ENCODE data around the gene EML6. TPM values are rescaled to one million over a fixed set of nuclear protein-coding genes. Genes with fewer than 3 reads are reported as not detected.
"Not testable (repeated sequence)": the region's sequence is repeated elsewhere in the genome, so short reads cannot be mapped to it uniquely, and the experiment has no call there.

The EML6 gene
- total RNA-seq, 2 donors from 2014 or later, result 1.4 to 2.1 TPM

GRCh38 chr2:54840559-54841468 lies 117.4 kb downstream of the EML6 start:
- Histone ChIP-seq H3K36me3 (ENCODE audit: control insufficient read depth, insufficient read depth, low read length) (no peaks in the 10 kb centered on the region), H3K27me3 (ENCODE audit: control insufficient read depth, insufficient read depth, low read length, poor library complexity, severe bottlenecking) (no peaks in the 10 kb centered on the region), H3K4me1 (ENCODE audit: control insufficient read depth, insufficient read depth, low read length) (no peaks in the 10 kb centered on the region), H3K27ac (ENCODE audit: low read depth, low read length) (peak overlapping the region; percentile 36), H3K9me3 (ENCODE audit: control insufficient read depth, low read length) (no peaks in the 10 kb centered on the region), H3K9ac (ENCODE audit: extremely low read depth, low read length, poor library complexity, severe bottlenecking) (no peak overlapping the region), H3K4me3 (ENCODE audit: low read length) (no peak overlapping the region)
- Mint-ChIP-seq H3K27ac (no peak overlapping the region), H3K27me3 (ENCODE audit: insufficient read depth) (no peaks in the 10 kb centered on the region), H3K36me3 (ENCODE audit: low read depth) (no peaks in the 10 kb centered on the region), H3K9me3 (no peaks in the 10 kb centered on the region), H3K4me3 (no peak overlapping the region), H3K4me1 (peaks cover 1% of the 10 kb centered on the region)
- TF ChIP-seq CTCF (conservative IDR thresholded peaks at IDR 0.05), result no peak
- WGBS, 2 experiments (ENCODE audit: insufficient coverage in 1 of 2, insufficient read length in 1 of 2), result 74 to 89% methylated on average over 3 to 7 of the region's 7 CpGs
- DNase-seq, result no peak

GRCh38 chr2:54841500-54841899 lies 118.0 kb downstream of the EML6 start:
- H3K36me3 Mint-ChIP-seq (ENCODE audit: low read depth); H3K9me3 ChIP-seq (ENCODE audit: control insufficient read depth, low read length); H3K27me3 Mint-ChIP-seq (ENCODE audit: insufficient read depth); H3K9ac ChIP-seq (ENCODE audit: extremely low read depth, low read length, poor library complexity, severe bottlenecking); DNase-seq; H3K27ac Mint-ChIP-seq; H3K27ac ChIP-seq (ENCODE audit: low read depth, low read length); H3K4me1 ChIP-seq (ENCODE audit: control insufficient read depth, insufficient read depth, low read length); H3K4me3 ChIP-seq (ENCODE audit: low read length); H3K9me3 Mint-ChIP-seq; H3K4me1 Mint-ChIP-seq; H3K27me3 ChIP-seq (ENCODE audit: control insufficient read depth, insufficient read depth, low read length, poor library complexity, severe bottlenecking); H3K36me3 ChIP-seq (ENCODE audit: control insufficient read depth, insufficient read depth, low read length); H3K4me3 Mint-ChIP-seq: not testable (repeated sequence)
- WGBS, 2 experiments (ENCODE audit: insufficient coverage in 1 of 2, insufficient read length in 1 of 2), result 90 to 92% methylated on average over 5 to 10 of the region's 10 CpGs

- no peak overlapping the region for H3K27ac ChIP-seq (ENCODE audit: low read depth, low read length)
- Mint-ChIP-seq H3K27ac (no peak overlapping the region), H3K36me3 (ENCODE audit: low read depth) (no peaks in the 10 kb centered on the region), H3K27me3 (ENCODE audit: insufficient read depth) (no peaks in the 10 kb centered on the region), H3K9me3 (no peaks in the 10 kb centered on the region), H3K4me3 (no peak overlapping the region), H3K4me1 (no peaks in the 10 kb centered on the region)
- no peaks in the 10 kb centered on the region for H3K9me3 ChIP-seq (ENCODE audit: control insufficient read depth, low read length)
- TF ChIP-seq CTCF (conservative IDR thresholded peaks at IDR 0.05), result no peak
- H3K9ac ChIP-seq (ENCODE audit: extremely low read depth, low read length, poor library complexity, severe bottlenecking), result no peak overlapping the region
- no peaks in the 10 kb centered on the region for H3K36me3 ChIP-seq (ENCODE audit: control insufficient read depth, insufficient read depth, low read length)
- H3K27me3 ChIP-seq (ENCODE audit: control insufficient read depth, insufficient read depth, low read length, poor library complexity, severe bottlenecking), result no peaks in the 10 kb centered on the region
- DNase-seq, result no peak
- 0 to 72% methylated on average over 1 to 5 of the region's 5 CpGs for WGBS, 2 experiments (ENCODE audit: insufficient coverage in 1 of 2, insufficient read length in 1 of 2)
- no peaks in the 10 kb centered on the region for H3K4me1 ChIP-seq (ENCODE audit: control insufficient read depth, insufficient read depth, low read length)
- no peak overlapping the region for H3K4me3 ChIP-seq (ENCODE audit: low read length)
Observed at GRCh38 chr2:54845094-54845493, 121.6 kb downstream of the EML6 start.

Data from endodermal cell (in vitro differentiated cells).